Measurements from ENCODE around the gene RABGAP1L.
A peak's percentile ranks its signal among the peaks of the same experiment; 100 is the strongest.

- TF ChIP-seq TAF1 (IDR thresholded peaks at IDR 0.05; ENCODE audit: low read depth, low read length) (no peak), POLR2A (IDR thresholded peaks at IDR 0.05; ENCODE audit: low read depth, low read length) (no peak), SPI1 (IDR thresholded peaks at IDR 0.05; ENCODE audit: low read depth, low read length) (peak; percentile 15; the same call in 1 of the 2 replicates), POLR2AphosphoS5 (IDR thresholded peaks at IDR 0.05; ENCODE audit: low read depth, low read length) (no peak)
These were observed 25.2 kb upstream of the RABGAP1L start for GRCh38 chr1:174134003-174134659.
